T-helper 2 cell (primary cell): Measurements from ENCODE around the gene FEZ2.

Experiments used
- DNase-seq, 5 experiments: peaks; one replicate each; pipeline versions ENCODE4 v3.0.0 to v3.0.0-alpha.2; 2012 to 2022

The FEZ2 gene

DNA sequence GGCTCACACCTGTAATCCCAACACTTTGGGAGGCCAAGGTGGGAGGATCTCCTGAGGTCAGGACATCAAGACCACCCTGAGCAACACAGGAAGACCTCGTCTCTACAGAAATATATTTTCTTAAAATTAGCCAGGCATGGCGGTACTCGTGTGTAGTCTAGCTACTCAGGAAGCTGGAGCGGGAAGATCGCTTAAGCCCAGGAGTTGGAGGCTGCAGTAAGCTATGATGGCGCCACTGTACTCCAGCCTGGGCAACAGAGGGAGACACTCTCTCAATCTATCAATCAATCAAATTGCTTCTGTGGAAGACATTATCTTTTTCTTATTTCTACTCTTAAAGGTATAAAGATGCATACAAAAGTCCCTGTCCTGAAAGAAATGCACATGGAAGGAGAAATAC, 11.3 kb downstream of the FEZ2 start:
- DNase-seq = no peak

DNA sequence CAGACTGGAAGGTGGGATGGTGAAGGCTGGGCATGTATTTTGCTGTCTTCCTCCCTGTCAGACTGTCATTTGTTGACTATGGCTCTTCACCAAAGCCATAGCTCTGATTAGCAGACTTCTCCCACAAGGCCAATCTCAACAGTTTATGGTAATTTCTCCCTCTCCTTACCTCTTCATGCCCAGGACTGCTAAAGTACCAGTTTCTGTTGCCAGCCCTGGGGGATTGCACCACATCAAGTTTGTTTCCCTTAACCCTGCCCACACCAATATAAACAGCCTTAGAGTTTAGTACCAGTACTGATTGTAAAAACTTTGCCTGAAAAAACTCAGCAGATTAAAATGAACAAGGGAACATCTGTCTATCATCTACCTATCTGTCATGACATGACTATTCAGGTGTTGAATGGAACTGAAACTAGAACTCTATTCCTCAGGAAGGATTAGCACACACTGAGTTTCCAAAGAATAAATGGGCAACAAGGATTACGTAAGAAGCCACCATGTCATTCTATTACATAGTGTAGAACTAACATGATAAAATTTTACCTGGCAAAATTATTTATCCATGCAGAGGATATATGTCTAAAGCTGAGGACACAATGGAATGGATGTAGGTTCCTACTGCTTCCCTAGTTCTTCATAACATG, 13.7 kb downstream of the FEZ2 start:
- DNase-seq = no peak

DNA sequence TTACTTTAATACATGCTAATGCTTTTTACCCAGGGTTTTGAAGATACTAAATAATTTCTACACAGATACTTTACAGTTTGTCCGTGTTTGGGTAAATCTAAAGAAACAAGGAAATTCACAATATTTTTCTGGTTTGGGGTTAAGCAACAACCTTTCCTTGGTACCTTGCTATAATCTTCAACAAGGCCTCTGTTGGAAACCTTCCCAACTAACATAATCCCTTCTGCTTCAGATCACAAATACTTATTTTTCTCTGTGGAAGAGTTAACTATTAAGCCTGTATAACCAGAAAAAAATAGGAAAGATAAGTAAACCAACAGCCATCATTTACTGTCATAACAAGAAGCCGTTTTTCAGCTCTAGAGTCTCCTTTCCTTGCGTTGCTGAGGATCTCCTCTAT, 15.0 kb downstream of the FEZ2 start:
- DNase-seq = no peak

DNA sequence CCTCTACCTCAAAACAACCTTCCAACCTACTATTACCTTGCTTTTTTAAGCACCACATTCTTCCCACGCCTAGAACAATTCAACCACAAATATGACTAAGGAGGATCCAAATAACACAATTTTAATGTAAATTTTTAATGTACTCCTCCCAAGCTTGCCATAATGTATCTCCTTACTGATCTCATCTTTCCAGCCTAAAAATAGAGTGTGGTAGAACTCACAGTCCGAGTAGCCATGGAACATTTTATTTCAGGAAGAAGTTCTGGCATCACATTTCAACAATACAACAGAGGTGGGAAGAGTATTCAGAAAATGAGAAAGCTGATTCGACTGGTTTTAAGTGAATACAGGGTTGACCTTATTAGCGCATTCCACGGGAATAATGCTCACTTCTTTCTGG, 15.4 kb downstream of the FEZ2 start:
- DNase-seq = no peak

- DNase-seq = no peak
These were observed 18.7 kb downstream of the FEZ2 start for GRCh38 chr2:36579297-36579664.

DNA sequence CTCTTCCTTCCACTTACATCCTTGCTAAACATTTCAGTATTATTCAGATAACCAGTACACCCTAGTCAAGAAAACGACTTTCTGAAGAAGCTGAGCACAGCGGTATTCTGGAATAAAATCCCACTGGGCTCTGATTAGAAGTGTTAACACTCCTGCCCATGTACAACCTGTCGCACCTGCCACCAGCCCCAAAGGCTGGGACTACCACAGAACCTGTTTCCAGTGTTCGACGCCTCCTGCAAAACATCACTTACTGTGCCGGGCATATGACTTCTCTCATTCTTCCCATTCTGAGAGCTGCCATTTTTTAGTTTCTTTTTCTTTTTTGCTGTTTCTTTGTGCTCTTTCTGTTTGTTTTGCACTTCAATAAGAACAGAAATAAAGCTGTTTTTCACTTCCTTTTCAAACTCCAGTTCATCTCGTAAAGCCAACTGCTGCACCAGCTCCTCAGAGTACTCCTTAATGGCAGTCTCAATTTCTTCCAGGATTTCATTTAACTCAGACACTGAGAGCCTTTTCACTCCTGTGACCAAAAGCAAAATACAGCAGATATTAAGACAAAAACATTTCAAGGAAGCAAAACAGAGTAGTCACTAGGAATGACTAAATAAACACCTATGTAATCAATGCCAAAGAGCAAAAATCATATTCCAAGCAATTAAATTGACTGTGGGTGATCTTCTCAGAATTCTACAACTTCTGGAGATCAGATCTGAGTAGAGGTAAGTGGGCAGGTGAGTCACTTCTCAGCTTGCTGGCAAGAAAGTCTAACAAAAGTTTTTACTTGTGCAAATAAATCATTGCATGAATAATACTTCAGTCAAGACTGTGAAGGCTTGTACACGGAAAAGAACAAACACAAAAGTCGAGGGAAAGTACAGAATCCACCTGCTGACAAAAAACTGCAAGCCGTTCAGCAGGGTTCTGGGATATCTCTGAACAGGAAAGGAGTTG, 19.3 kb downstream of the FEZ2 start:
- no peak for DNase-seq

GRCh38 chr2:36577884-36578283, 20.1 kb downstream of the FEZ2 start:
- no peak for DNase-seq

DNA sequence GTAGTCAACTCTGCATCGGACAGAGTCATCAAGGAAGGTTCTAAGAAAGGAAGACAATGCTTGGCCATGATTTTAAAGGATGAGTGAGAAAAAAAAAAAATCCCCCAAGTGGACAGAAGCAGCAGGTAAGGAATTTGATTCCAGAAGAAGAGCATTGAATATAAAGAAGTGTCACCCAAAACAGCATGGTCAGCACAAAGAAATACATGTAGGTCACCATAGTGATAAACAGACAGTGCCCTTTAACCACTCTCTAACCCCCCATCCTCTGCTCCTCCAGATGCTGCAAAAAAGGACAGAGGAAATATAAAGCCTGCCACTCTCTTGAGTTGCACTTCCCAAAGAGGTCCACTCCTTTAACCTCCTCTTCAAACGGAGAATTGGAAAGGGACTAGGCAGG, 23.4 kb downstream of the FEZ2 start:
- DNase-seq = no peak

DNA sequence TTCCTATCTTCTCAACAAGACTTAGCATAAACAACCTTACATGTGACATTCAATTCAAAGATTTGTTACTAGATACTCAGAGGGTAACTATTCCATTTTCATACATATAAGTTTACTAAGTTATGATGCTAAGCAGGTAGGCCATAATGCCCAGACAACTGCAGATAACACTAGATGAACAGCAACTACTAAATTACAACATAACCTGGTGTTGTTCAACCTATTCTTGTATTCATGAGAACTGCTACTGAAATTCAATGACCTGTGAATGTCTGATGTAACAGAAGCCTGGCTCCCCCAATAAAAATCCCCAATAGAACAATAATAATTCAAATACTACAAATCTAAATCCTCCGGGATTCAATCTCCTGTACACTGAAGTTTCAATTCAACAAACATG, 24.8 kb downstream of the FEZ2 start:
- no peak for DNase-seq

DNA sequence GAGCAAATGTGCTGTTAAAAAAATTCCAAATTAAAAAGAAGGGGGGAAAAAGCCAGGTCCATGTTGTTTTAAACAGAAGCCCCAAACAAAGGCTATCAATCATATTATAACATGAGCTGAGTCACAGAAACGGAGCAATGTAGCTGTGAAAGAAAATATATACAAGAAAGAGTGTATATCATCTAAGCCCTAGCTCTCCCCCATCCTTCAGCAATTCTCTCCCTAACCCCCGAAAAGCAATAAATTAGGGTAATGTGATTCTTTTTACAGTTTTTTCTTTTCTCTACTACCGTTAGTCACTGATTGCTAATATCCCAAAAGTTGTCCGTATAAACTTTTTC, 25.3 kb downstream of the FEZ2 start:
- DNase-seq = no peak

- DNase-seq = no peak
These were observed 25.8 kb downstream of the FEZ2 start for GRCh38 chr2:36572054-36572718.

DNA sequence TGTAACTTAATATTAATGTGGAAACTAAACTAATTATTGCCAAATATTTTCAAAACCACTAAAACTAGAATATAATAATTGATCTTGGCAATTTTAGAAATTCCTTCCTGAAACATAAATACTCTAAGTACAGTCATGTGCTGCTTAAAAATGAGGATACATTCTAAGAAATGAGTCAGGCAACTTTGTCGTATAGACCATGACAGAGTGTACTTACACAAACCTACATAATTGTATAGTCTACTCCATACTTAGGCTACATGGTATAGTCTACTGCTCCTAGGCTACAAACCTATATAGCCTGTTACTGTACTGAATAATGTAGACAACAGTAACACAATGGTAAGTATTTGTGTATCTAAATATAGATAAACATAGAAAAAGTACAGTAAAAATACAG, 27.6 kb downstream of the FEZ2 start:
- DNase-seq = no peak

DNA sequence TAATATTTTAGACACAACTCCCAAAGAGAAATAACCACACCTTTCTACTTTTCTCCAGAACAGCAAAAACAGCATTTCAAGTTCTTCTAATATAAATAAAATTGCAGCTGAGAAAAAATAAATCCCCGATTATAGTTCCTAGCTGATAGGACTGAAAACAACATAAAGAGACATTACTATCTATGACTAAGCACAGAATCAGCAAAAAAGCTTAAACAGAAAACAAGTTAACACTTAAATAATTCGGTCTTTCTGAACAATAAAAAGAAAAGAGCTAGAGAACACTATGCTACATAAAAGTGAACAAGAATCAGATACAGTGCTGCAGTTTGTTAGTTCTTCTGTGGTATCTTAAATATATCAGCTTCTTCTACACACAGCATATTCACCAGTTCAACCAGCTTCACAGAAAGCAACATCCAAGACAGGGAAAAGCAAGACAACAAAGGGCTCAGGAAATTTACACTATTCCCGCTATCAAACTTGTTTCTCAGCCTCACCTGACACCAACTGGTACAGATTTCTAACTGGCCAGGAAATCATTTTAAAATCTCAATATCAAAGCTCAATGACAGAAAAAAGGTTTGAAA, 28.6 kb downstream of the FEZ2 start:
- no peak for DNase-seq

- no peak for DNase-seq
These were observed 29.3 kb downstream of the FEZ2 start for GRCh38 chr2:36568516-36569246.

DNA sequence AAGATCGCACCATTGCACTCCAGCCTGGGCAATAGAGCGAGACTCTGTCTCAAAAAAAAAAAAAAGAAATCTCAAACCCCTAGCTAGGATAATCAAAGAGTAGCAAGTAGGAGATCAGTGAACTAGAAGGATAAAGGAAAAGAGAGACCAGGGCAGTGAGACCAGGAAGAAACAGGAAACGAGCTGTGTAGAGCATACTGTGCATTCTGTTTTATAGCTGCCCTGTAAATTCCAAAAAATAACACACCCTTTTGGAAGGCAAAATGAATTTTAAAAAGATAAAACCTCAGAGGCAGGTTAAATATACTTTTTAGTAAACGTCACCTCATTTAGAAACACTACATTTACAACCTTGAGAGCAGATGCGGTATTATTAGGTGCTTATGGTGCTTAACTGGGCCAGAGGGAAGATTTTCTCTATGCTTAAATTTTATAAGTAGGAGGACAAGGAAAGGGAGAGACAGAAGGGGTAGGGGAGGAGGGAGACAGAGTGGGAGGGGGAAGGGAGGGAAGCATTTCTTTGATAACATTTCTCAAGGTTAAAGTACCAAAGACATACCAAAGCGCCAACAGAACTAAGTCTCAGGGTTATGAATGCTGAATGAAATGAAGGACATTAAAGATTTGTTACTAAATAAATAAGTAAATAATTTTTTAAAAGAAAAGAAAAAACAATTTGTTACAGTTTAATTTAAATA, 30.1 kb downstream of the FEZ2 start:
- no peak for DNase-seq

DNA sequence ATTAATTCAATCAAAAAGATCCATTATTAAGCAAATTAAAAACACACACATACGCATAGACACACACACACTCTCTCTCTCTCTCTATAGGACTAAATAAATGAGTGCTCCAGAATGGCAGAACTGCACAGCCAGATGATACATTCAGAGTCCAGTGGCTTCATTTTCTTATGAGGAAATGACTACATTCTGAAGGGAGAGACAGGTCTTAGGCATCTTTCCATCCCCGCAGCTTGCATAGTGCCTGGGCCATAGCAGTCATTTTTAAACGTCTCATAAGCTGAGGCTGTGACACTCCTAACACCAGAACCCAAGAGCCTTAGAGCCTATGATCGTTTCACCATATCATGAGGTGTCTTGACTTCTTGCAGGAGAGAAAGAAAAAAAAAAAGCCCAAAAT, 31.1 kb downstream of the FEZ2 start:
- DNase-seq = no peak

DNA sequence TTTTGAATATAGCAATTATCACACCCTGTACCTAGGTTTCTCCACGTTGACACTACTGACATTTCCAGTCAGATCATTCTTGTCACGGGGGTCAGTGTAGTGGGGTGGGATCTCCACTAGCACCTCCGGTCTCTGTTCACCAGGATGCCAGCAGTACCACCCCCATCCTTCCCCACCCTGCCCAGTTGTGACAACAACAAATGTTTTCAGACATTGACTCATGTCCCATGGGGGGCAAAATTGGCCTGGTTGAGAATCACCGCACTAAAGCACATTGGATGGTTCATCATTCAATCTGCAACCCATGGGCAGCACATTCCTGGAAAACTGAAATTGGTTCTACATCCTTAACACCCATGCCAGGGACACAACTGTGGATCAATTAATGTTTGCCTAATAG, 32.3 kb downstream of the FEZ2 start:
- DNase-seq = no peak

- no peak for DNase-seq
These were observed 33.5 kb downstream of the FEZ2 start for GRCh38 chr2:36564377-36564930.

- peak in 1 of 5 experiments; percentile 7 for DNase-seq
These were observed 34.9 kb downstream of the FEZ2 start for GRCh38 chr2:36562973-36563532.

GRCh38 chr2:36562240-36562639, 35.7 kb downstream of the FEZ2 start:
- no peak for DNase-seq

DNA sequence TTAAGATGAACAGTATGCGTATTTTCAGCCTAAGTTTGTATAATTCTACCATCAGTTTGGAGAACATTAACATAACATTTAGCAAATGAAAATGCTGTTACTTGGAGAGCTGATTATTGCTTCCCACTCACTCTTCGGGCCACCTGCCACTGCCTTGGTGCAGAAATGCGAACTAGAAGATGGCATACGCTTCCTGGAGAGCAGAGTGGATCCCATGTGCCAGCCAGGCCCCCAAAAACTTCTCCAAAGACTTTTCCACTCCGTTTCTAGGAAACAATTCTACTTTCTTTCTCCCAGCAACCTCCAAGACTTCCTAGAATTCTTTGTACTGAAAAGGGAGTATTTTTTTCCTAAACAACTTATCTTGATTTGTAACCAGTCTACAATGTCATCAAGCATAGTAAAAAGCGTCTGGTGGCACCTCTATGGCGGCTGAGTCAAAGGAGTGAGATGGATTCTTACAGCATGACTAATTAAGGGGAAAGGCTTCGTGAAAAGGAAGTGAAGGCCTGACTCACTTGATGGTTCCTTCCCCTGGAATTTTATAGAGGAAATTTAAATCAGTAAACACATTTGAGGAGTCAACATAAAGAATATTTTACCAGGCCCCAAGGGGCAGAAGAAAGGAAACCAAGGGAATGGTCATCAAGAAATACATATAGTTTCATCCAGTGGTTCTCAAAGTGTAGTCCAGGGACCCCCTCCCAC, 36.6 kb downstream of the FEZ2 start:
- no peak for DNase-seq
